OCI-LY3 (cell line): ENCODE data around the gene DNAJB14.

Experiments
- H2AFZ ChIP-seq: fragments of 200-600, 300-600 bp; shearing (Covaris generic); 2 replicates; pipeline ENCODE4 v1.6.0; 2014; ENCODE audit warnings: antibody characterized with exemption, low read depth, low read length
- H3K27ac ChIP-seq: fragments of 200-600, 300-600 bp; sonication (generic); 2 replicates; pipeline ENCODE4 v1.5.1; 2014; ENCODE audit warnings: mild to moderate bottlenecking, low read length, moderate library complexity, mixed read lengths
- H3K27me3 ChIP-seq: fragments of 200-600, 300-600 bp; sonication (generic); 2 replicates; pipeline ENCODE4 v1.6.1; 2014; ENCODE audit warnings: low read depth, low read length, mixed read lengths
- H3K36me3 ChIP-seq: fragments of 200-600, 300-600 bp; sonication (generic); replicated peaks from 2 replicates; pipeline ENCODE3; 2014; ENCODE audit warnings: low read depth, low read length, mixed read lengths
- H3K4me1 ChIP-seq: fragments of 300-600, 200-600 bp; sonication (generic); 2 replicates; pipeline ENCODE4 v1.6.1; 2014; ENCODE audit warnings: low read length, mixed read lengths
- H3K4me2 ChIP-seq: fragments of 200-600, 300-600 bp; sonication (generic); 2 replicates; pipeline ENCODE4 v1.6.1; 2014; ENCODE audit warnings: low read length, mixed read lengths
- H3K4me3 ChIP-seq: fragments of 300-600, 200-600 bp; sonication (generic); 2 replicates; pipeline ENCODE4 v1.5.1; 2014; ENCODE audit warnings: antibody characterized with exemption, mild to moderate bottlenecking, low read length, moderate library complexity
- H3K79me2 ChIP-seq: fragments of 300-600, 200-600 bp; shearing (Covaris generic); 2 replicates; pipeline ENCODE4 v1.6.1; 2014; ENCODE audit warnings: mild to moderate bottlenecking, low read length, mixed read lengths
- H3K9ac ChIP-seq: fragments of 300-600, 200-600 bp; shearing (Covaris generic); 2 replicates; pipeline ENCODE4 v1.6.0; 2014; ENCODE audit warnings: mild to moderate bottlenecking, low read length, moderate library complexity
- H3K9me3 ChIP-seq: fragments of 200-600, 300-600 bp; shearing (Covaris generic); 2 replicates; pipeline ENCODE4 v1.6.1; 2014; ENCODE audit warnings: low read length, mixed read lengths; ENCODE audit not compliant: insufficient read depth
- H4K20me1 ChIP-seq: fragments of 200-600, 300-600 bp; sonication (generic); 2 replicates; pipeline ENCODE4 v1.6.1; 2016; ENCODE audit warnings: low read length, mixed read lengths; ENCODE audit not compliant: insufficient read depth
- CTCF ChIP-seq: fragments of 200-600, 300-600 bp; sonication (generic); IDR thresholded peaks from 2 replicates; pipeline ENCODE4 v1.5.1; 2014; ENCODE audit warnings: antibody characterized with exemption, low read length, low read depth
- EZH2phosphoT487 ChIP-seq: fragments of 200-600 bp; shearing (Covaris generic); IDR thresholded peaks from 2 replicates; pipeline ENCODE4 v1.6.1; 2018; ENCODE audit warnings: antibody characterized with exemption, mixed run types, low read depth

The DNAJB14 gene

GRCh38 chr4:99885063-99885664 lies 61.3 kb downstream of the DNAJB14 start:
- H3K4me2 ChIP-seq = no peak overlapping the region
- no peak for TF ChIP-seq EZH2phosphoT487
- peak; percentile 74 for TF ChIP-seq CTCF
- H3K36me3 ChIP-seq = peaks cover 6% of the 10 kb centered on the region
- H4K20me1 ChIP-seq = no peaks in the 10 kb centered on the region
- H2AFZ ChIP-seq = no peak overlapping the region
- H3K27me3 ChIP-seq = no peaks in the 10 kb centered on the region
- H3K9ac ChIP-seq = no peak overlapping the region
- H3K4me3 ChIP-seq = no peak overlapping the region
- H3K79me2 ChIP-seq = 0 out of 2 replicates have a peak, but pooled peaks cover 2% of the 10 kb centered on the region
- no peak overlapping the region for H3K27ac ChIP-seq
- H3K4me1 ChIP-seq = no peaks in the 10 kb centered on the region
- H3K9me3 ChIP-seq = no peaks in the 10 kb centered on the region

DNA sequence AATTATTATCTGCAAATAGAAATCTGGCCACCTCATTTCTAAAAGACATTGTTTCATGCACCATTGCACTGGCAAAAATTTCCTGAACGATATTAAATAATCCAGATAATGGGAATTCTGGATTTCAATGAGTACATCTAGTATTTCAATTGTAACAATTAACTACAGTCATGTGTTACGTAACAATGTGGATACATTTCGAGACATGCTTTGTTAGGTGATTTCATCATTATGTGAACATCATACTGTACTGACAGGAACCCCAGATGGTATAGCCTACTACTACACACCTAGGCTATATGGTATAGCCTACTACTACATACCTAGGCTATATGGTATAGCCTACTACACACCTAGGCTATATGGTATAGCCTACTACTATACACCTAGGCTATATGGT lies 67.0 kb downstream of the DNAJB14 start:
- Histone ChIP-seq H3K4me2 (no peak overlapping the region), H3K27ac (no peak overlapping the region), H3K9me3 (no peaks in the 10 kb centered on the region), H3K4me3 (no peak overlapping the region), H4K20me1 (no peaks in the 10 kb centered on the region), H3K4me1 (no peaks in the 10 kb centered on the region), H3K27me3 (no peaks in the 10 kb centered on the region), H2AFZ (no peak overlapping the region), H3K9ac (no peak overlapping the region), H3K36me3 (peaks cover 16% of the 10 kb centered on the region), H3K79me2 (no peaks in the 10 kb centered on the region)
- TF ChIP-seq CTCF (no peak), EZH2phosphoT487 (no peak)

DNA sequence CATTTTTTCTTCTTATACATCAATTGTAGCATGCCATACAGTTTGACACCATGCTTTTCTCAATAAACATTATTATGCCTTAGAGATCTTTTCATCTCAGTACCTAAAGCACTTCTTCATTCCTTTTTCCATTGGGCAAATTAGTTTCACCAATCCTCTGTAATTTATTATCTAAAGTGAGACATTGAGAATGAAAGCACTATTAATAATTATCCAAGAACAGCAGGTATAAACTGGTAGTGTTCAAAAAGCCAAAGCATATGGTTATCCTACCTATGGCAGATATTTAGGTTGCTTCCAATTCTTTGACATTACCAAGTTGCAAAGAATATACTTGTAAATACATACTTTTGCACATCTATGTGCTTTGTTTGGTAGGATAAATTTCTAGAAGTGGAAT lies 67.8 kb downstream of the DNAJB14 start:
- no peak overlapping the region for H3K4me3 ChIP-seq
- H3K9ac ChIP-seq = no peak overlapping the region
- H3K79me2 ChIP-seq = no peaks in the 10 kb centered on the region
- H3K4me2 ChIP-seq = no peak overlapping the region
- no peak overlapping the region for H3K27ac ChIP-seq
- H3K27me3 ChIP-seq = no peaks in the 10 kb centered on the region
- H3K4me1 ChIP-seq = no peaks in the 10 kb centered on the region
- no peak overlapping the region for H2AFZ ChIP-seq
- H3K36me3 ChIP-seq = peaks cover 16% of the 10 kb centered on the region
- no peak for TF ChIP-seq CTCF
- TF ChIP-seq EZH2phosphoT487 = no peak
- H4K20me1 ChIP-seq = no peaks in the 10 kb centered on the region
- no peaks in the 10 kb centered on the region for H3K9me3 ChIP-seq

DNA sequence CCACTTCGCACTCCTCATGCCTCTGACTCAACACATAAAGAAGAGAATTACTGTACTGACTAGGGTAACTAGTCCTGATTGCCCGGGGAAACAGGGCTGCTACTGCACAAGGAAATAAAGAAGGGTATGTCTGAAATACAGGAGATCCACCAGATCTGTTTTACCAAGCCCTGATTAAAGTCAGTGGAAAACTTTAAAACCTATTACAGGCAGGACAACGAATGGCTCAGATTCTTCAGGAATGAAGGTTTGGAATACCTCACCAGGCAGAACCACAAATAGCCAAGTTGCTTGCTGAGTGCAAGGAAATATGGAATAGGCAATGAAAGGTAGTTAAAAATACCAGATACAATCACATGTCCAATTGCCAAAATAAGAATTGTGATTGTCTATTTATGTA lies 69.5 kb downstream of the DNAJB14 start:
- H3K27me3 ChIP-seq = no peaks in the 10 kb centered on the region
- no peaks in the 10 kb centered on the region for H3K9me3 ChIP-seq
- H3K9ac ChIP-seq = no peak overlapping the region
- H3K4me3 ChIP-seq = no peak overlapping the region
- H3K4me1 ChIP-seq = no peaks in the 10 kb centered on the region
- no peaks in the 10 kb centered on the region for H4K20me1 ChIP-seq
- no peak overlapping the region for H2AFZ ChIP-seq
- H3K79me2 ChIP-seq = no peaks in the 10 kb centered on the region
- no peak overlapping the region for H3K4me2 ChIP-seq
- peaks cover 18% of the 10 kb centered on the region for H3K36me3 ChIP-seq
- H3K27ac ChIP-seq = no peak overlapping the region
- TF ChIP-seq EZH2phosphoT487 (no peak), CTCF (no peak)
